GM06990 (cell line): ENCODE measurements around the gene AGK.

Experiments
- DNase-seq: peaks from one replicate; pipeline ENCODE4 v3.0.0-alpha.2; 2011; ENCODE audit not compliant: insufficient read length; ENCODE audit errors: extremely low read depth
- H3K27me3 ChIP-seq: replicated peaks from 2 replicates; pipeline ENCODE4 v1.6.0; 2011; ENCODE audit warnings: low read length; ENCODE audit not compliant: control insufficient read depth, insufficient read depth
- H3K36me3 ChIP-seq: 2 replicates; pipeline ENCODE4 v1.5.1; 2011; ENCODE audit warnings: low read length; ENCODE audit not compliant: control insufficient read depth, insufficient read depth
- H3K4me3 ChIP-seq: replicated peaks from 2 replicates; pipeline ENCODE4 v1.5.1; 2011; ENCODE audit warnings: low read depth, mild to moderate bottlenecking, control low read depth, low read length
- TF ChIP-seq, protein P1 (sequence below): IDR thresholded peaks from 2 replicates; pipeline ENCODE4 v1.5.1; 2011; ENCODE audit warnings: low read length, control low read depth, mild to moderate bottlenecking, inconsistent platforms; ENCODE audit not compliant: insufficient read depth, poor library complexity, severe bottlenecking

The AGK gene

DNA sequence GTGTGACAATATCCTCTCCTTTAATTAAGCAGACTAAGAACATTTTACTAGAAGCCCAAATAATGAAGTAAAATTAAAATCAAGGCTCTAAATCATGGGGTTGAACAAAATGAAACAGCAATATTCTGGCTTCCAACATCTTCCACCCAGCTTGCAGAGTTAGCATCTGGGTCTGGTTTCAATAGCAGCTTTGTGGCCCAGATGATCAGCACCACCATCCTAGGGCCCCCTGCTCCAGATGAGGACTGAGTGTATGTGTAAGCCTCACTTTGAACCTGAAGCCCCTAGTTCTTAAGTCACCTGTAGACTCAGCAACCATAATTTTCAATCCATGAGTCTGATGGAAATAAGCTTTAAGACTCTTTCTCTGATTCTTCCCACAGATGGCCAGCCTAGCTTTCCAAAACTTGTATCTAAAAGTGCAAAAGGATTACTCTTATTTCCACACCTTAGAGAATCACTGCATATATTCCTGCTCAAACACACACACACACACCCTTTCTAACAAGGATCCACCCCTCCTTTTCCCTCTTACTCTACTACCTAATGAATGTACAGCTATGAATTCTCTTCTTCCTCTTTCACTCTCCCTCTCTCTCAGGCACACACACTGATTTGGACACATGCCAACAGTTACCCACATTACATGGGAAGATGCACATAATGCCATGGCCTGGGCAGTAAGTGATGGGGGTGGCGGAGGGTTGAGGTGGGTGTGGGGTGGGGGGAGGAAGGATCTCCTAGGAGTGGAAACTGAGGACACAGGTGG, 147.2 kb downstream of the AGK start:
- Histone ChIP-seq H3K36me3 (no peaks in the 10 kb centered on the region), H3K27me3 (no peaks in the 10 kb centered on the region), H3K4me3 (no peak overlapping the region)
- no peak for DNase-seq
- TF ChIP-seq, protein P1, sequence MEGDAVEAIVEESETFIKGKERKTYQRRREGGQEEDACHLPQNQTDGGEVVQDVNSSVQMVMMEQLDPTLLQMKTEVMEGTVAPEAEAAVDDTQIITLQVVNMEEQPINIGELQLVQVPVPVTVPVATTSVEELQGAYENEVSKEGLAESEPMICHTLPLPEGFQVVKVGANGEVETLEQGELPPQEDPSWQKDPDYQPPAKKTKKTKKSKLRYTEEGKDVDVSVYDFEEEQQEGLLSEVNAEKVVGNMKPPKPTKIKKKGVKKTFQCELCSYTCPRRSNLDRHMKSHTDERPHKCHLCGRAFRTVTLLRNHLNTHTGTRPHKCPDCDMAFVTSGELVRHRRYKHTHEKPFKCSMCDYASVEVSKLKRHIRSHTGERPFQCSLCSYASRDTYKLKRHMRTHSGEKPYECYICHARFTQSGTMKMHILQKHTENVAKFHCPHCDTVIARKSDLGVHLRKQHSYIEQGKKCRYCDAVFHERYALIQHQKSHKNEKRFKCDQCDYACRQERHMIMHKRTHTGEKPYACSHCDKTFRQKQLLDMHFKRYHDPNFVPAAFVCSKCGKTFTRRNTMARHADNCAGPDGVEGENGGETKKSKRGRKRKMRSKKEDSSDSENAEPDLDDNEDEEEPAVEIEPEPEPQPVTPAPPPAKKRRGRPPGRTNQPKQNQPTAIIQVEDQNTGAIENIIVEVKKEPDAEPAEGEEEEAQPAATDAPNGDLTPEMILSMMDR: no peak

- Histone ChIP-seq H3K36me3 (no peaks in the 10 kb centered on the region), H3K4me3 (no peak overlapping the region), H3K27me3 (no peaks in the 10 kb centered on the region)
- DNase-seq: no peak
- TF ChIP-seq, protein P1: no peak
Observed at GRCh38 chr7:141699860-141700259, 148.7 kb downstream of the AGK start.

DNA sequence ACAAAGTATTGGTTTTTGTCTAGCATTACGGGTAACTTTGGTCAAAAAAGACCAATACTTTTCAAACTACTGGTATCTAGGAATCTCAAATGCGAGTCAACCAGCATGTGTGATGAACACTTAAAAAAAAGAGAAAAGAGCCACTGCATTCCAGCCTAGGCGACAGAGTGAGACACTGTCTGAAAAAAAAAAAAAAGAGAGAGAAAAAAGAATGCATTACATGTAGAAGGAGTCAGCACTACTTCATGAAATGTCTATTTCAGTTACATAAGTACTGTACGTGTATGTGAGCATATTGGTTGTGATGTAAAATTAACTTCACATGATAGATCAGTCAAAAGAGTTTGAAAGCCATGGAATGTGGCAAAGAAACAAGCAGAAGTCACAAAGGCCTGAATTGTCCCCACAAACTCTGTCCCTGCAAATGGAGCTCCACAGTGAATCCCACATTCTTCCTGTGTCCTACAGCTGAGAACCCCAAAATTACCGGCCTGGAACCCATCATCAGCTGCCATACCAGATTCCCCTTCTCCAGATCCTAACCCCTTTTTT, 149.2 kb downstream of the AGK start:
- DNase-seq: no peak
- H3K4me3 ChIP-seq: peak overlapping the region; percentile 75
- no peaks in the 10 kb centered on the region for H3K36me3 ChIP-seq
- TF ChIP-seq, protein P1: no peak
- no peaks in the 10 kb centered on the region for H3K27me3 ChIP-seq

- TF ChIP-seq, protein P1: no peak
- Histone ChIP-seq H3K27me3 (no peaks in the 10 kb centered on the region), H3K36me3 (no peaks in the 10 kb centered on the region), H3K4me3 (peak overlapping the region; percentile 75)
- DNase-seq: peak; percentile 24
Observed at GRCh38 chr7:141700848-141701371, 149.7 kb downstream of the AGK start.

- Histone ChIP-seq H3K27me3 (no peaks in the 10 kb centered on the region), H3K36me3 (no peaks in the 10 kb centered on the region), H3K4me3 (peak overlapping the region; percentile 75)
- peak; percentile 79 for DNase-seq
- TF ChIP-seq, protein P1: no peak
Observed at GRCh38 chr7:141701489-141702046, 150.4 kb downstream of the AGK start.
